Measurements from ENCODE around the gene FZD10.

FZD10 gene

DNA sequence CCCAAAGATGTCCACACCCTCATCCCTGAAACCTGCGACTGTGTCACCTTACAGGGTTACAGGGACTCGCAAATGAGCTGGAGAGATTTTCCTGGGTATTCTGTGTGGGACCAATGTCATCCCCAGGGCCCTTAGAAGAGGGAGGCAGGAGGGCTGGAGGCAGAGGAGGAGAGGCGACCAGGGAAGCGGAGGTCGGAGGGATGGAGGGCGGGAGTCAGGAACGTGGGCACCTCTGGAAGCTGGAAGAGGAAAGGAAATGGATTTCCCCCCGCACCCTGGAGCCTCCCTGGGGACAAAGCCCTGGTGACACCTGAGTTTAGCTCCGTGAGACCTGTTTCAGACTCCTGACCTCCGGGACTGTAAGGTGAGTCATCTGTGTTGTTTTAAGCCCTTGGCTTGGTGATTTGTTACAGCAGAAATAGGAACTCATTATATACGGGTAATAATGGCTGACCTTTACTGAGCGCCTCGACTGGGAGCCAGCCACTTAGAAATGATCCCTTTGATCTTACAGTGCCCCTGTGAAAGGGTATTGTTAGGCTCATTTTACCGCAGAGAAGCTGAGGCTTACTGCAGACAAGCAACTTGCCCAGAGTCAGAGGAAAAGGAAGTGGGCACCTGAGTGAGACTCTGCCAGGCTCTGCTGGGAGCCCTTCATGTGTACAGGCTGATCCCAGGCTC, 29.3 kb upstream of the FZD10 start:
- DNase-seq = no peak

DNA sequence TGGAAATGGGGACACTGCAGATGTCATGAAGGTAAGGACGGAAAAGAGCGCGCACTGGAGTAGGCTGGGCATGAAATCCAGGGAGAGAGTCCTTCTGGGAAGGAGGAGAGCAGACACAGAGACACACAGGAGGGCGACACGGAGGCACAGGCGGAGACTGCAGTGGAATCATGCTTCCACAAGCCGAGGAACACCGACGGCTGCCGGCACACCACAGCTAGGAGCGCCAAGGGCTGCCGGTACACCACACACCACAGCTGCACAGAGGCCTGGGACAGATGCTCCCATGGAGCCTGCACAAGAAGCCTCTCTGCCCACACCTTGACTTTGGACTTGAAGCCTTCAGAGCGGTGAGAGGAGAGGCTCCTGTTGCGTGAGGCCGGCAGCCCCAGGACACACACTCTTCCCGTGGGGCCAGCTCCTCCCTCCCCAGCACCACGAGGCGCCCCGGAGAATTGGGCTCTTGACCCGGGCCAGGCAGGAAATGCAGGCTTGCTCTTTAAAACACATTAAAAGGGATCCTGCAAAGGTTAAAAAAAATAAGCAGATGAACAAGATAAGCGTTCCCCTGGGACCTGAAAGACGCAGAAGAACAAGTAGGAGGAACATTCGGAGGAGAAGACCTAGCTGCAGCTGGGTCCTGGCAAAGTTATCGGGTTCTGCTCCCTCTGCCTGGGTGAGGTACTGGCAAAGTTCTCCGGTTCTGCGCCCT, 28.3 kb upstream of the FZD10 start:
- no peak for DNase-seq

DNA sequence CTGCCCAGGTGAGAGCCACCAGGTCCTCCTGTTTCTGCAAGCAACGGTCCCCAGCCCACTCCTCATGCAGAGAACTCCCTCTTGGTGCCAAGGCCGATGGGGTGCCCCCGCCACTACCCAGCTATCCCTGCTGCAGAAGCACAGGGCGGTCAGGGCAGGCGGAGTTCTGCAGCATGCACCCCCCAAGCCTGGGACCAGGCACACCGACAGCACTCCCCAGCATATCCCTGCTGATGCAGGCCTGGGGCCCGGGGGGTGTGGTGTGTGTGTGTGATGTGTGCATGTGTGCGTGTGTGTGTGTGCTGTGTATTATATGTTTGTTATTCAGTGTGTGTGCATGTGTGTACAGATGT, 27.7 kb upstream of the FZD10 start:
- no peak for DNase-seq

DNA sequence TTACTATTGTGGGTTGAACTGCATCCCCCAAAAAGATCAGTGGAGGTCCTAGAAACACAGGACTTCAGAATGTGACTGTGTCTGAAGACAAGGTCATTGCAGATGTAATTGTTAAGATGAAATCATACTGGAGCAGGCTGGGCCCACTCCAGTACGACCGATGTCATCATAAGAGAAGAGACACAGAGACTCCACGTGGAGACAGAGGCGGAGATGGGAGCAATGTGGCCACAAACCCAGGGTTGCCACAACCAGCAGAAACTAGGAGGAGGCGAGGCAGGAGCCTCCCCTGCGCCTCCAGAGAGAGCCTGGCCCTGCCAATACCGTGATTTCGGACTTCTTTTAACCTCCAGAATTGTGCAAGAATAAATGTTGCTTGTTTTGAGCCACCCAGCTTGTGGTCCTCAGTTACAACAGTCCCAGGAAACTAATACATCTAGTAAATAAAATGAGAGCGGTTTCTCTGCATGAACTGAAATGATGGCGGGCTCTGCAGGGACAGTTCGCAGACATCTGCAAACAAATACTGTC, 25.7 kb upstream of the FZD10 start:
- DNase-seq = no peak

DNA sequence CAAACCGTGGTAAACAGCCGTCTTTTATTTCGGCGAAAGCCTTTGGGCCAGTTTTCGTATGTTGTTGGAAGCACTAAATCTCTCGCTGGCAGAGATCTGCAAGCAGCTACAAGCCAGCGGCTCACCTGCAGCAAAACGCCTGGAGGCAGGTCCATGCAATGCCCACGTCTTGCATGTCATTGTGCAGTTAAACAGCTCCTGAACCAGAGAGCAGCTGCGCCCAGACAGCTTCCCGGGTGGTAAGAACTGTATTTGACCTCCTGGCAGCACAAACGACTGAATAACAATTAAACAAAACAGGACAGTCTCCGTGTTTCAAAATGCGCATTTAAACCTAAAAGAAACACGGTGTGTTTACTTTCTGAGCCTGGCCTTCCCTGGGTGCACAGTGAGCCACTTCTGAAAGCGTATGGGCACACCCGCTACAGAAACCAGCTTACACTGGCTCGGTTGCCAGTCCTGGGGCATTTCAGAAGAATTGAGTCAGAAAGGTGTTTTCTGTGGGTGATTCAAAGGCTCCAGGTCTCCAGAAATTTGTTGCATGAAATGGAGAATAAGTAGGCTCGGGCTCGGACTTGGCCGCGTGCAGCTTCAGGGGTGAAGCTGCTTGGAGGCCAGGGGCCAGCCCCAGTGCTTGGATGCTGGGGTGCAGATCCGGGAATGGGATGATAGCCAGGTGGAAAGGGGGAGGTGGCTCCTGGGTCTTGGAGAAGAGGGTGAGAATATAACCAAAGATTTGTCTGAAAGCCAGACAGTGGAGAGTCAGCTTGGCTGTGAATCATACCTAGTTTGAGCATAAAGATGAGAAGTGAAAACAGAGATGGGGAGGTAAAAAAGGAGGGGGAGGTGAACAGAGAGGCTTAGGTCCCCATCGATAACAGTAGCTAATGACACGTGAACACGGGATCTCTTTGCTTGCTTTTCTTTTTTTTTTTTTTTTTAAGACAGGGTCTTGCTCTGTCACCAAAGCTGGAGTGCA, 24.9 kb upstream of the FZD10 start:
- DNase-seq = no peak

DNA sequence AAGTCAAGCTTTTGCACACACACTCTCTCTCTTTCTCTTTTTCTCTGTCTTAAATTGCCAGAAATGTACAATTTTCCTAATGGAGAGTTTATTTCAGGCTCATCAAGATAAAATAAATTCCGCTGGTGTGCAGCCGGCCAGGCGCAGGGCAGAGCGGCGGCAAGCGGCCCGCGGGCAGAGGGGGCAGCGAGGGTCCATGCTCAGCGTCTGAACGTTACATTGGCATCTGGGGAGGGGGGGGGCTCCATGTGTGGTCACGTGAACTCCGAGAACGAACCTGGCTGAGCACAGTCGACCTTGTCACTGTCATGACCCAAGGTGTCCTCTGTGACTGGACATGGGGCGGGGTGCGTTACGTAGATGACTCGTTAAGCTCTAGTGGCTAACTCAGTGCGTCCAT, 23.8 kb upstream of the FZD10 start:
- DNase-seq = no peak

DNA sequence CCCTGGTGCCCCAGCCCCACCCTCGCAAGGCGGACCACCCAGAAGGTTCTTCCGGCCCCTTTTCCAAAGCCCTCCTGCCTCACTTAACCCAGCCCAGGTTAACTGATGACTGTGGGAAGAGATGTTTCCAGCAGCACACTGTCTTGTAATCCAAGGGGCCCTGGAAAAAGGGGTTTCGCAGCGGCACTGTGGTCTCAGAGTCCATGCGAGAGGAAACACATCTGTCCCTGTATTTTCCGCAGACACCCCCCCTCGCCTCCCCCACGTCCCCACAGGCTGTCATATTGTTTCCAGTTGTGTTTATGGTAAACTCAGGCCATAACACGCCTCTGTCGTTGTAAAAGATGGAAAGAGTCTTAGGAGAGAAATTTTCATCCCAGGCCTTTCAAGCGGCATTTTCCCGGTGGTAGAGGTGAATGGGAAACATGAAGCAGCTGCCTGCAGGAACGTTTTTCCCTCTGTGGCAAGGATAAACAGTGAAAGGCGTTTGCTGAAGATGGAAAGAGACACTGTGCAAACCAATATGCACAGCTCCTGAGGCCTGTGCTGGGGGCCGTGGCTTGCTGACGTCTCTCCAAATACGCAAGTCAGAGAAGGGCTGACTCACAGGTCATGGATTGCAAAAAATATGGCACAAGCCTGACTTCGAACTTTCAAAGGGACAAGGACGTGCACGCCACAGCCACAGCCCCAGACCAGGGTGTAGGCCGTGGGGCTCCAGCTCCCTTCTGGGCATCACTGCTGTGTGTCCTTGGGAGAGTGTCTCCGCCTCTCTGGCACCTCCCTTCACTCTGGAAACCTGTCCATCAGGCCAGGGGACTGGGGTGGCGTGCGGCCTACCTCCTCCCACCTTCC, 22.5 kb upstream of the FZD10 start:
- DNase-seq = no peak

DNA sequence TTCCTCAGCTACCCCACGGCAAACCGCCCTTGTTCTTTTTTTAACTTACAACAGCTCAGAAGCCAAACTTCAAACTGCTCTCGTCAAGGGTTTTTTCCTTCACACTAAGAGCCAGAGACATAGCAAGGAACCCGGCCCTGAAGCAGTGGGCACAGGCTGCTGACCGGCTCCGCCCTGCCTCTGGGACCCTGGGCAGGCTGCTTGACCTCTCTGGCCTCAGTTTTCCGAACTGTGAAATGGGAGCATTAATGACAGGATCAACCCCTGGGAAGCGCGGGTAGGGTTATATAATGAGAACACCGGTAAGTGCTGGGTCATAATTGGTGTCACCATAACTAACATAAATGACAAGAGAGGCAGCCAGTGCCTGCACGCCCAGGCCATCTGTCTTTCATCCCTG, 21.2 kb upstream of the FZD10 start:
- no peak for DNase-seq

DNA sequence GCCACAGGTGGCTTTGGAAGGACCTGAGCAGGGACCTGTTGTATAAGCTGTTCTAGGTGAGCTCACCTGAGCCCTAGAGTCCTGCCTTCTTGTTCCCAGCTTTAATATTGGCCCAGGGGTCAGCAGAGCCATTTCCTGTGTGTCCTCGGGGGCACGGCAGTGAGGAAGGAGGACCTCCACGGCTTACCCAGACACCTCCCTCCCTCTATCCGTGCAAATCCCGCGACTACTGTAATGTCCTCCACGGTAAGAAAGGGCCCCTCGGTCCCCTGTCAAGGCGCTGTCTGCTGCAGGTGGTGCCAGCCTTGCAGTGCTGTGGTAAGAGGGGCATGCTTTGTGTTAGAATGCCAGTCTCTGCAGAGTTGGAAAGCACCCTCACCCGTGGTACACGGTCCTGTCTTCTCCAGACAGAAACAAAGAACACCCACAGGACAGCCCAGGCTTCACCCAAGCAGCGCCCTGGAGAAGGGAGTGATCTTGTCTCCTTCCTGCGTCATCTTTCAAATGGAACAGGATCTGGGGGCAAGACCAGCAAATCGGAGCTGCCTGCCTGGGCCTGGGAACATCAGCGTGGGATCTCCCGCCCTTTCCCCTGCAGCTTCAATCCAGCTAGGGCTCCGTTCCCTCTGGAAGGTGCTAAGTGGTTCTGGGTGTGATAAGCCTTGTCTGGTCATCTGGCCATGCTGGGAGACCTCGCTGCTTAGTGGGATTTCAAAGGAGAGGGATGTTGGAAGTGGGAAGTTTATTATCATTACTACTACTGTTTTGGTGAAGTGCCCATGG, 20.2 kb upstream of the FZD10 start:
- DNase-seq = no peak

DNA sequence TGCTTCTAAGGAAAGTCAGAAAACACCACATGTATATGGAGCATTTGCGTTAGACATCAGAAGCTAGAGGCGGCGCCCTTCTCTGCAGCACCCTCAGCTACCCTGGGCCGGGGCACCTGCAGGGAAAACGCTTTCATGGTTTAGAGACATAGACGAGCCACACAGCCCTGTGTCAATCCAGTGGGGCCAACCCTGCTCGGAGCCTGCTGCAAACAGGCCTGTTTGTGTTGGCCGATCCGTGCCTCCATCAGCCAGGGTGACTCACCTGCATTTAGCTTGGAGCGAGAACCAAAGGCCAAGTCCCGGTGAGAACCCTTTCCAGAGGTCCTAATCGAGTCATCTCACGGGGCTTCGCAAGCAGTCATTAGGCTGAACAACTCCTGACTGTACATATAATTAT, 19.5 kb upstream of the FZD10 start:
- DNase-seq = no peak

DNA sequence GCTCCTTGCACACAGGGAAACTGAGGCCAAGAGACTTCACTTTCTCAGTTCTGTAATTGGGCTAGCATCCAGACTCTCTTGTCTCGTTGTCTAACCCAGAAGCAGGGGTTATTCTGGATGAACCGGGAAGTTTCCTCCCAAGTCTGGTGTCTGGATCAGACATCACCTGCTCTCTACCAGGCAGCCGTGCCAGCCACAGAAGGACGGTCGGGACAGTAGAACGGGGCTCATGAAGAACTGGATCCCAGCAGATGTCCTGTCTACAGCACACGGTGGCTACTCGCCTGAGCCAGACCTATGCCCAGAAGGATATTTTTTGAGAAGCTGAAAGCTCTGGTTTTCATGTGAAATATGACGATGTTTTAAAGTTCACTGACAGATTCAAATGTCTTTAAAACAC, 19.1 kb upstream of the FZD10 start:
- DNase-seq = no peak

DNA sequence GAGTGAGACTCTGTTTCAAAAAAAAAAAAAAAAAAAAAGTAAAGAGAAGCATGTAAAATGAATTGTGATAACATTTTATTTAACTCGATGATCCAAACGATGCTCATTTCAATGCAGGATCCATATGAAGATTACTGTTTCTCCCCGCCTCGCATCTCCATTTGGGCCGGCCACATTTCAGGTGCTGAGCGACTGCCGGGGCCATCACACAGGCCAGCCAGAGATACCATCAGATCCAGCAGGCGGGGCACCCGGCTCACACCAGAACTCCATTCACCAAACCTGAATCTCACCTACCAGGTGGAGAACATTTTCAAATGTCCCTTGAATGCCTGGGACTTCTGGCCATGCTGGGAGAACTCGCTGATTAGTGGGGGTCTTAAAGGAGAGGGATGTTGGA, 18.0 kb upstream of the FZD10 start:
- no peak for DNase-seq

DNA sequence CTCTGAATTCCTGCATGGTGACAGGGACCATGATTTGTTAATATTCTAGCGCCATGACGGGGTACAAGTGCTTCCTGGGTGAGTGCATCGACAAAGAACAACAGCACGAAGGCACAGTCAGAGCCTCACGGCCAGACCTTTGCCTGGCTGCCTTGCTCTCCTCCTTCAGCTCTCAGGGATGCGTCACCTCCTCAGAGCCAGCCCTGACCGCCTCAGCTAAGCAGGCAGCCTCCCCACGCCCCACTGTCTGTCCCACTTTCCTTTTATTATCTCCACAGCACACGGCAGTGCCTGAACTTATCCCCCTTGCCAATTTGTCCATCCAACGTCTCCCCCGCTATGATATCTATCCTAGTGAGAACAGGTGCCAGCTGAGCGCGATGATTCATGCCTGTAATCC, 16.5 kb upstream of the FZD10 start:
- no peak for DNase-seq

DNA sequence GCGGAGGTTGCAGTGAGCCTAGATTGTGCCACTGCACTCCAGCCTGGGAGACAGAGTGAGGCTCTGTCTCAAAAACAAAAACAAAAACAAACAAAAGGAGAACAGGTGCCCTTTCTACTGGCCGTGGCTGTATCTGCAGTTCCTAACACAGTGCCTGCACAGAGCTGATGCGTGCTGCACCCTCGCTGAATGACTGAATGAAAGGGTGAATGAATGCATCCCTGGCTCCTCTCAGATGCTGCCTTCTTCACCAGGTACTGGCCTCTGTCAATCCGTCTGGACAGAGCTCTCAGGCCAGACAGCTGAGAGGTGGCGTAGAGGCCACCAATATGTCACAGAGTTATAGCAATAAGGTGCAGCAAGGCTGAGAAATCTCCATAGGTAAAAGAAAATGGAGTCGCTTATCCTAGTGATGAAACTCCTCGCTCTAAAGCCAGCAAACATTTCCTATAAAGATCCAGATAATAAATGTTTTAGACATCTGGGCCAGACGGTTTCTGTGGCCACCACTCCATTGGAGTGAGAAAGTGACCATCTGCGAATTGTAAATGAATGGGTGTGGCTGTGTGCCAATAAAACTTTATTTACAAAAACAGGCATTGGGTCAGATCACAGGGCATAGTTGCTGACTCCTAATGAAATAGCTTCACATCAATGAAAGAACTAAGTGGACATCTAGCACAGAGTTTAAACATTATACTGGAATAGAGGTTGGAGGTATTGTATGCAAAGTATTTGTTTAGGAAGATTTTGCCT, 15.9 kb upstream of the FZD10 start:
- no peak for DNase-seq

DNA sequence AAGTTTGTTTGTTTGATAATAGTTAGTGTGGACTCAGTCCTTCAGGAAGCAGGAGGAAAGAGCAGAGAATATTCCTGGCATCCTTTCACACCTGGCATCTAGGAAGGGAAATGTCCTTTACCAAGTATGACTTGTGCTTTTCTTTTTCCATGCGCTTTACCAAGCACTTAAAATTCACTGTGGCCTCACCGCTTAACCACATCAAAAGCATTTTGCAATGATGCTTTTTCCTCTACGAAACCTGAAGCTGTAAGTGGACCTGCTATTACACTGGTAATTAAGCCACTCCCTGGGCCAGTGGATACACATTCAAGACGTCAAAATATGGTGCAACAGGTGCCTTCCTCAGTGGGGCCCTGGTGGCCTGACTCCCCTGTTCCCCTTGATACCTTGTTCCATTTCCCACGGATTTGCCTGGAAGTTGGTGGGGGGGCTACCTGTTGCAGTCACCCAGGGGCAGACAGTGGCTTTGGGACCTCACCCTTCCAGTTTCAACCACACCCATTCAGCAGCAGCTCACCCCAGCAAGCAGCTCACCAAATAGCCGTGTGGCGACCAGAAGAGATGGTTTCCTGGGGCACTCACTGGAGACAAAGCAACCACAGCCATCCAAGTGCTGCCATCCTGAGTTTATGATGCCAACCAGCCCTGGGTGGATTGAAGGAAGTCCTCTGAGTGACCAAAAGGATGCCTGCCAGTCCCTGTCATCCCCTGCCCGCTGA, 14.2 kb upstream of the FZD10 start:
- DNase-seq = no peak

DNA sequence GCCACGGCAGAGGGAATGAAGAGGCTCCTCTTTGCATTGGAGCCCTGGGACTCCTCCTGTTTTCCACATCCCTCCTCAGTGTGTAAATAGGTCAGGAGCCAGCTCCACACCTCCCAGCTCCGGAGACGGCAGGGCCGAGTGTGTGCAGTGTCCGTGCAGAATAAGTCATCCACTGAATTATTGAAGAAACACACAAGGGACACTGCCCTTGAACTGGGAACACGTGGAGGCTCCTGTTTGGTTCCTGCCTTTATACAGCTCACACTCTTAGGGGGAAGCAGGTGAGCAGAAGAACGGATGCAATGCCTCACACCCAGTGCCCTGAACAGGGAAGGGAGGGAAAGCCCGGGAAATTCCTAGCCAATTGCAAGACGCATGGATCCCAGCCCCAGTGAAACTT, 10.4 kb upstream of the FZD10 start:
- DNase-seq = no peak

DNA sequence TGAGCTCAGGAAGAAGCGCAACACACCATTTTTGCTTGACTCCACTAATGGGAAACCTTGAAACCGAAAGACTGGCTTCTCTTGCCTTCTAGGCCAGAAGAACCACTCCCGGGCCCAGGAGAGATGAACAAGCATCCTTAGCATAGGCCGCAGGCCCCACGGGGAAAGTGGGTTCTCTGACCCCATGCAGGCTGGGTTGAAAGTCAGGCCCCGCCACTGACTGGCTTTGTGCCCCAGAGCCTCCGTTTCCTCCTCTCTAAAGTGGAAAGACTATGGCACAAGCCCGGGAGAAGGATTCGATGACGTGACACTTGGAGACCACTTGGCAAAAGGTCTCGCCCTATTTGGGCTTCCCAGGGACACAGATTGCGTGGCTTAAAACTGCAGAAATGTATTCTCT, 9.9 kb upstream of the FZD10 start:
- DNase-seq = no peak

DNA sequence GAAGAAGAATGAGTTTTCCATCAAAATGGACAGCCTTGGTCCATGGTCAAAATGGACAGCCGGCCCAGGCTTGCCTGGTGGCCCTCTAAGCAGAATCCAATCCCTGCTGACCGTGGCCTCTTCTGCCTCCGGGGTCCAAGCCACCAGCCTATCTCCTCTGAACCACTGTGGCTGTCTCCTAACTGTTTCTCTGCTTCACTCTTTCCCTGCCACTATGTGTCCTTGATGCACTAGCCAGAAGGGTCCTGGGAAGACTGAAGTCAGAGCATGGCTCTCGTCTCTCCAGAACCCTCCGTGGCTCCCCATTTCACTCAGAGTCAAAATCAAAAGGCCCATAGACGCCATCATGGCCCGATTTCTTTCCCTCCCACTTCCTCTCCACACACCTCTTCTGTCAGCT, 8.5 kb upstream of the FZD10 start:
- no peak for DNase-seq

DNA sequence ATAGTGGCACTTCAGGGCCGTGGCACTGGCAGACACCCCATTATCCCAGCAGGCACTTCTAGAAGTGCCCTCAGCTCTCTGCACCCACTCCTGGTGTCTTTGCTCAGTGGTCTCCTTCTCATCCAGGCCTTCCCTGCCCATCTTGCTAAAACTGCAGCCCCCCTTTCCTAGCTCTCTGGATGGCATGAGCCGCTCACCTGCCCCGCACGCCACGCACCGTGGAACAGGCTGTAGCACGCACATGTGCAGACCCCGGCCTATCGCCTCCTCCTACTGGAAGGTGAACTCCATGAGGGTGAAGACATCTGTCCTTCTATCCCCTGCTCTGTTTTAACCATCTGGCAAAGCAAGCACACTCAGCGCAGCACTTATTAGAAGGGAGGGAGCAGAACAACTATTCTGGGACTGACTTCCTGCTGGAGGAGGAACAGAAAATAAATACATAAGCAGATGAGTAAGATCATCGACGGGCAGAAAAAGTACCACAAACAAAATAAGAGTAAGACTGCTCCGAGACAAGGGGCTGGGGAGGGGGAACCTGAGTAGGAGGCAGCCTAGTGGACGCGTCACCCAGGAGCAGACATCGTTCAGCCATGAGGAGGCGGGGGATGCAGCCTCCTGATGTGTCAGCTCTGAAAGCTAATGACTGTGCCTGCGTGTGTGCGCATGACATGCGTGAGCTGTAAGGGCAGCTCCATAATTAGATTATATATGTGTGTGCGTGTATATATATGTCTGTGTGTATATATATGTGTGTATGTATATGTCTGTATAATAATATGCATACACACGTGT, 7.8 kb upstream of the FZD10 start:
- no peak for DNase-seq

All from NCI-H1694 treated with DMSO at 0.1 percent for 48 hours (cell line).